Sigmoid colon (tissue), 3 donors: ENCODE measurements around the gene APOL3.

ENCODE experiments used
- POLR2A ChIP-seq, 2 donors: fragments of 450-650 bp; IDR thresholded peaks; one replicate each; pipeline ENCODE4 v1.6.1; 2016; ENCODE audit warnings: antibody characterized with exemption in 2 of 2, mild to moderate bottlenecking in 2 of 2, moderate library complexity in 2 of 2
- TF ChIP-seq, protein P1 (sequence below), 4 experiments: fragments of 450-650 bp in 3 of 4; fragments of 200-600 bp in 1 of 4; IDR thresholded peaks; one replicate each; pipeline ENCODE4 v1.5.1; 2016 to 2019; ENCODE audit warnings: antibody characterized with exemption in 4 of 4, mild to moderate bottlenecking in 3 of 4, moderate library complexity in 2 of 4

DNA sequence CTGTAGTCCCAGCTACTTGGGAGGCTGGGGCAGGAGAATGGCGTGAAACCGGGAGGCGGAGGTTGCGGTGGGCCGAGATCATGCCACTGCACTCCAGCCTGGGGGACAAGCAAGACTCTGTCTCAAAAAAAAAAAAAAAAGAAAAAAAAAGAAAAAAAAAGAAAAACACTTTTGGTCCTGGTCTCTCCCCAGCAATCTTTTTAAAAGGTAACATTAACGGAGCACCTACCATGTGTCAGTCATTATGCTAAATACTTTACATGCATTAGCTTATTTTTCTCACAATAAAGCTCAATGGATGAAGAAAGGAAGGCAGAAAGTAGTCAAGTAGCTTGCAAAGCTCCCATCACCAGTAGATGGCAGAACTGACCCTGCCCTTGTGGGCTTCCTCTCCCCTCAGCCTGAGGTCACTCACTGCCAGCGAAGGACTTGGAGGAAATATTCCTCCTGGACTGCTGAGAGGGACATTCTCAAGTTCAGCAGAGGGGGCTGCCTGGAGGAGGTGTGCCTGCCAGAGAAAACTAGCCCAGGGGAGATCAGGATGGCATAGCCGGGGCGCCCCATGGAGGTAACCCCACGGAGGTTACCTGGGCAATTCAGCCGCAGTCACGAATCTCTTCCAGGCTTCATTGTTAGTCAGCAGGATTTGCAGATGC is 15.5 kb downstream of the APOL3 start:
- TF ChIP-seq, protein P1, sequence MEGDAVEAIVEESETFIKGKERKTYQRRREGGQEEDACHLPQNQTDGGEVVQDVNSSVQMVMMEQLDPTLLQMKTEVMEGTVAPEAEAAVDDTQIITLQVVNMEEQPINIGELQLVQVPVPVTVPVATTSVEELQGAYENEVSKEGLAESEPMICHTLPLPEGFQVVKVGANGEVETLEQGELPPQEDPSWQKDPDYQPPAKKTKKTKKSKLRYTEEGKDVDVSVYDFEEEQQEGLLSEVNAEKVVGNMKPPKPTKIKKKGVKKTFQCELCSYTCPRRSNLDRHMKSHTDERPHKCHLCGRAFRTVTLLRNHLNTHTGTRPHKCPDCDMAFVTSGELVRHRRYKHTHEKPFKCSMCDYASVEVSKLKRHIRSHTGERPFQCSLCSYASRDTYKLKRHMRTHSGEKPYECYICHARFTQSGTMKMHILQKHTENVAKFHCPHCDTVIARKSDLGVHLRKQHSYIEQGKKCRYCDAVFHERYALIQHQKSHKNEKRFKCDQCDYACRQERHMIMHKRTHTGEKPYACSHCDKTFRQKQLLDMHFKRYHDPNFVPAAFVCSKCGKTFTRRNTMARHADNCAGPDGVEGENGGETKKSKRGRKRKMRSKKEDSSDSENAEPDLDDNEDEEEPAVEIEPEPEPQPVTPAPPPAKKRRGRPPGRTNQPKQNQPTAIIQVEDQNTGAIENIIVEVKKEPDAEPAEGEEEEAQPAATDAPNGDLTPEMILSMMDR (IDR thresholded peaks at IDR 0.05): peak; percentile 80 to 89 (median 82)
- TF ChIP-seq POLR2A (IDR thresholded peaks at IDR 0.05): no peak
